ENCODE measurements around the gene OBSL1. TPM values are rescaled to one million over a fixed set of nuclear protein-coding genes. Genes with fewer than 3 reads are reported as not detected.

OBSL1 gene
- total RNA-seq, 6 donors from 2014 or later = 38.2 to 303 (median 67.4) TPM

GRCh38 chr2:219531639-219532377, 39.5 kb downstream of the OBSL1 start:
- Histone ChIP-seq H3K27me3 (peaks cover 0 to 8% (median 2%) of the 10 kb centered on the region in 4 donors), H3K9me3 (no peaks in the 10 kb centered on the region), H3K4me3 (no peak overlapping the region), H3K4me1 (peaks cover 0 to 8% (median 0%) of the 10 kb centered on the region in 4 donors), H3K27ac (no peak overlapping the region), H3K36me3 (no peaks in the 10 kb centered on the region)
- peak in 1 of 2 donors; percentile 73 for DNase-seq
- ATAC-seq (ENCODE audit: low FRiP score in 2 of 2) = no peak
- TF ChIP-seq POLR2AphosphoS5 (IDR thresholded peaks at IDR 0.05) = no peak
- no peak for TF ChIP-seq EP300 (IDR thresholded peaks at IDR 0.05)
- no peak for TF ChIP-seq CTCF (IDR thresholded peaks at IDR 0.05)
- no peak for TF ChIP-seq POLR2A (IDR thresholded peaks at IDR 0.05)
- WGBS, 2 donors = 75 to 80% methylated on average over 13 to 20 of the region's 20 CpGs

- Histone ChIP-seq H3K27me3 (peaks cover 0 to 9% (median 4%) of the 10 kb centered on the region in 4 donors), H3K4me3 (no peak overlapping the region)
- WGBS, 2 donors = 16 to 33% methylated on average over 8 to 20 of the region's 21 CpGs
These were observed 41.0 kb downstream of the OBSL1 start for GRCh38 chr2:219530048-219530963.

GRCh38 chr2:219527472-219527871, 43.9 kb downstream of the OBSL1 start:
- TF ChIP-seq POLR2AphosphoS5 (IDR thresholded peaks at IDR 0.05) (no peak), EP300 (IDR thresholded peaks at IDR 0.05) (no peak), POLR2A (IDR thresholded peaks at IDR 0.05) (no peak), CTCF (IDR thresholded peaks at IDR 0.05) (no peak)

More at GRCh38 chr2:219530048-219530963, 41.0 kb downstream of the OBSL1 start:
- TF ChIP-seq EP300 (IDR thresholded peaks at IDR 0.05) = no peak
- TF ChIP-seq POLR2AphosphoS5 (IDR thresholded peaks at IDR 0.05) = no peak
- peak; percentile 92 to 98 (median 96) for TF ChIP-seq CTCF (IDR thresholded peaks at IDR 0.05)
- H3K9me3 ChIP-seq = no peaks in the 10 kb centered on the region
- no peak overlapping the region for H3K27ac ChIP-seq
- no peaks in the 10 kb centered on the region for H3K36me3 ChIP-seq
- H3K4me1 ChIP-seq = peaks cover 0 to 8% (median 0%) of the 10 kb centered on the region in 4 donors
- peak; percentile 81 to 93 for ATAC-seq (ENCODE audit: low FRiP score in 2 of 2)
- DNase-seq = peak; percentile 85 to 94

DNA sequence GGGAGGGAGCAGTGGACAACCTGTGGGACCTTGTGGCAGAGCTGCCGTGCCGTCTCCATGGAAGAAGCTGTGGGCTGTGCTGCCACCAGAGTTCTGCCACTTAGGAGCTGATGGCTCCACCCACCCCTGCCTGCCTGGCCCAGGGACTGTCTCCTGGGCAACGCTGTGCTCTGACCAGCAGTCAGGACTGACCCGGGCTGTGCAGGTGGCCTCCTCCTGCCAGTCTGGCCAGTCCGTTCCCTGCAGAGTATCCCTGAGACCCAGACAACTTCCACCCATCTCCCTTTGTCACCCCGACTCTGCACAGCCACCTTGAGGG, 44.3 kb downstream of the OBSL1 start:
- no peak for DNase-seq
- ATAC-seq (ENCODE audit: low FRiP score in 2 of 2) = peak in 1 of 2 donors; percentile 19
- H3K4me1 ChIP-seq = peaks cover 10 to 22% (median 11%) of the 10 kb centered on the region in 4 donors
- TF ChIP-seq POLR2AphosphoS5 (IDR thresholded peaks at IDR 0.05) = no peak
- no peak for TF ChIP-seq POLR2A (IDR thresholded peaks at IDR 0.05)
- TF ChIP-seq EP300 (IDR thresholded peaks at IDR 0.05) = no peak
- no peak for TF ChIP-seq CTCF (IDR thresholded peaks at IDR 0.05)
- H3K27me3 ChIP-seq = peaks cover 1 to 32% (median 19%) of the 10 kb centered on the region in 4 donors
- H3K4me3 ChIP-seq = no peak overlapping the region
- H3K36me3 ChIP-seq = no peaks in the 10 kb centered on the region
- no peaks in the 10 kb centered on the region for H3K9me3 ChIP-seq
- no peak overlapping the region for H3K27ac ChIP-seq
- WGBS, 2 donors = 24% methylated on average over 6 of the region's 6 CpGs; no CpG with 5 or more reads in 1 of the 2 donors

More at GRCh38 chr2:219527472-219527871, 43.9 kb downstream of the OBSL1 start:
- Histone ChIP-seq H3K27ac (no peak overlapping the region), H3K9me3 (no peaks in the 10 kb centered on the region), H3K4me1 (peaks cover 7 to 18% (median 8%) of the 10 kb centered on the region in 4 donors), H3K36me3 (no peaks in the 10 kb centered on the region), H3K4me3 (no peak overlapping the region), H3K27me3 (peaks cover under 1 to 28% (median 17%) of the 10 kb centered on the region in 4 donors)
- WGBS, 2 donors = 48 to 81% methylated on average over 5 of the region's 5 CpGs
- ATAC-seq (ENCODE audit: low FRiP score in 2 of 2) (no peak), DNase-seq (no peak)

Measured in upper lobe of left lung (tissue), 6 donors.